Fibroblast of the aortic adventitia (primary cell): Measurements from ENCODE around the gene KIF2A. TPM values are rescaled to one million over a fixed set of nuclear protein-coding genes. Genes with fewer than 3 reads are reported as not detected.

ENCODE experiments used
- DNase-seq: peaks from one replicate; pipeline ENCODE4 v3.0.0-alpha.2; 2010; ENCODE audit warnings: low read depth
- H3K4me3 ChIP-seq: 2 replicates; pipeline ENCODE4 v1.5.1; 2011; ENCODE audit warnings: low read depth, mild to moderate bottlenecking, control low read depth, low read length, moderate library complexity
- total RNA-seq: library from RNA; depleted of rRNA; stranded (reverse); fragments of >200 nt; gene quantifications from 2 replicates; pipeline ENCODE4 v1.2.3, GENCODE V29; 2012; ENCODE audit warnings: low replicate concordance
- TF ChIP-seq, protein P1 (sequence below): IDR thresholded peaks from 2 replicates; pipeline ENCODE4 v1.5.1; 2011; ENCODE audit warnings: mild to moderate bottlenecking, low read length, control low read depth, inconsistent platforms; ENCODE audit not compliant: insufficient read depth

KIF2A gene
- total RNA-seq, 1 donor: 72.4 TPM

DNA sequence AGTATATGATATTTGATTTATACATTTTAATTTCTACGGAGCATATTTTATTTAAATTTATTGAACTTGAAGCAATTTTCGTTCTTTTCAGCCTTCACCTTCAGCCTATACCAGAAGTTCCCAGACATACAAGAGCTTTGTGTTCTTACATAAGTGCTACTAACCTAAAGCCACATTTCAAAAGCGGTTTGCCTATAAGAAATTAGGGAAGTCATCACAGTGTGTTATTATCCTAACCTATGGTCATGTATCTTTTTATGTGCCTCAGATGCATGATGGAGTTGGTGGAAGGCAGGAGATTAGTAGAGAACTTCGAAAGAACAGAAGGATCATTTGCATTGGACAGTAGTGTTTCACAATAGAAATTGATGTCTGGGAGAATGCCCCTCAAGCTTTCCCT, 3.1 kb downstream of the KIF2A start:
- no peak overlapping the region for H3K4me3 ChIP-seq
- no peak for DNase-seq
- TF ChIP-seq, protein P1, sequence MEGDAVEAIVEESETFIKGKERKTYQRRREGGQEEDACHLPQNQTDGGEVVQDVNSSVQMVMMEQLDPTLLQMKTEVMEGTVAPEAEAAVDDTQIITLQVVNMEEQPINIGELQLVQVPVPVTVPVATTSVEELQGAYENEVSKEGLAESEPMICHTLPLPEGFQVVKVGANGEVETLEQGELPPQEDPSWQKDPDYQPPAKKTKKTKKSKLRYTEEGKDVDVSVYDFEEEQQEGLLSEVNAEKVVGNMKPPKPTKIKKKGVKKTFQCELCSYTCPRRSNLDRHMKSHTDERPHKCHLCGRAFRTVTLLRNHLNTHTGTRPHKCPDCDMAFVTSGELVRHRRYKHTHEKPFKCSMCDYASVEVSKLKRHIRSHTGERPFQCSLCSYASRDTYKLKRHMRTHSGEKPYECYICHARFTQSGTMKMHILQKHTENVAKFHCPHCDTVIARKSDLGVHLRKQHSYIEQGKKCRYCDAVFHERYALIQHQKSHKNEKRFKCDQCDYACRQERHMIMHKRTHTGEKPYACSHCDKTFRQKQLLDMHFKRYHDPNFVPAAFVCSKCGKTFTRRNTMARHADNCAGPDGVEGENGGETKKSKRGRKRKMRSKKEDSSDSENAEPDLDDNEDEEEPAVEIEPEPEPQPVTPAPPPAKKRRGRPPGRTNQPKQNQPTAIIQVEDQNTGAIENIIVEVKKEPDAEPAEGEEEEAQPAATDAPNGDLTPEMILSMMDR: no peak

DNA sequence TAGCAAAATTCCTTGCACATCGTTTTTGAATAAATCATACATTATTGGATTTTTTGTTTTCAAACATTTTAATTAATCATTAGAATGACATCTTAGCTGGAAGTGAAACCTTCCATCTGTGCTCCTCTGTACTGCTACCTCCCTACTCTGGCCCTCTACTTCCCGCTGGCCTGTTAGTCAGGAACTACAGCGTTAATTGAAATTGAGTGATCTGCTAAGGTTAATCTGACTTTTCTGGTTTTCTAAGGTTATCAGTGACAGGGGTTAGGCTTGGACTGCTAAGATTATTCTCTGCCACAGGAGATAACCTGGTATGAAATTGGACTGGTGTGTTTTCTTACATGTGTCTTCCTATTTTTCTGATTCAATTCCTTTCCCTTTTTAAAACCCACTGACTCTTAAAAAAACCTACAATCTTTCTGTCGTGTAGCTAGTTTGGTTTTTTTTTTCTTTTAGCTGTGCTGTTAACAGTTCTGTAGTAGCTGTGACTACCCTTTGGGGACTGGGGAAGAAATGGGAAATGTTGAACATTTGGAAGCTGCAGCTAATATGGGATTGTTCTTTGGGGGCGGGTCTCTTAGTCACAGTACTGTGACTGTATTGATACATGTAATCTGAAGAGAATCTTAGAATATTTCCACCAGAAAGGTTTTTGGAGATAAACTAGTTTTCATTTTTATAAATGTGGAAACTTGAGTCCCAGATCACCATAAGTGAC, 4.6 kb downstream of the KIF2A start:
- TF ChIP-seq, protein P1: no peak
- no peak overlapping the region for H3K4me3 ChIP-seq
- no peak for DNase-seq

DNA sequence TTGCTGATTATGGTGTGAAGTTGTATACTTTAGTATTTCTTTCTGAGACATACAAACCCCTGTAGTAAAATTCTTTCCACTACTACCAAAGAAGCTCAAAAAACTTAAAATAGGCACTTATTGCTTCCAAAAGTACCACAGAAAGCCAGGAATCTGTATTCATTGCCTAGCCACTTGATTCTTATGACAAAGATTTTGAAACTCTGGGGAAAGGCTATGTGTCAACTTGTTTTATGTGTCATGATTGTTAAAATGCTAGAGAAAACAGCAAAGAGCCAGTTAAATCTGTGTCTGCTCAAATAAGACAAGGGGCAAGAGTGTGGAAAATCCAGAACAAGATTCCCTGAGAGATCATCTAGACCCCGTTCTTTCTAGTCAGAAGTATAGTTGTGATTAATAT, 6.0 kb downstream of the KIF2A start:
- DNase-seq: no peak

DNA sequence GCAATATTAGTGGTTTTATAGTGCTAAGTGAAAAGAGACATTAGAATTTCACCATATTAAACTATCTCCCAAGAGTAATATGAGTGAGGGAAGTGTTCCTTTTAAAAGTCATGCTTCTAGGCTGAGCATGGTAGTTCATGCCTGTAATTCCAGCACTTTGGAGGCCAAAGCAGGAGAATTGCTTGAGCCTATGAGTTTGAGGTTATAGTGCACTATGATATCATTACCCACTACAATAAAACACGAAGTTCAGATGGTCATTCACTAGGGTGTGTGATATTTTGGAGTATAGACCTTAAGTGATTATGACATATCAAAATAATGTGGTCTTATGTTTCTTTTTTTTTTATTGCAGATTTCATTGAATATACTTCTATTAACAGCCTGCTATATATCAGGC, 6.7 kb downstream of the KIF2A start:
- TF ChIP-seq, protein P1: no peak
- no peak for DNase-seq
- H3K4me3 ChIP-seq: no peak overlapping the region

More for the DNA sequence above, 6.0 kb downstream of the KIF2A start:
- TF ChIP-seq, protein P1: no peak
- no peak overlapping the region for H3K4me3 ChIP-seq

DNA sequence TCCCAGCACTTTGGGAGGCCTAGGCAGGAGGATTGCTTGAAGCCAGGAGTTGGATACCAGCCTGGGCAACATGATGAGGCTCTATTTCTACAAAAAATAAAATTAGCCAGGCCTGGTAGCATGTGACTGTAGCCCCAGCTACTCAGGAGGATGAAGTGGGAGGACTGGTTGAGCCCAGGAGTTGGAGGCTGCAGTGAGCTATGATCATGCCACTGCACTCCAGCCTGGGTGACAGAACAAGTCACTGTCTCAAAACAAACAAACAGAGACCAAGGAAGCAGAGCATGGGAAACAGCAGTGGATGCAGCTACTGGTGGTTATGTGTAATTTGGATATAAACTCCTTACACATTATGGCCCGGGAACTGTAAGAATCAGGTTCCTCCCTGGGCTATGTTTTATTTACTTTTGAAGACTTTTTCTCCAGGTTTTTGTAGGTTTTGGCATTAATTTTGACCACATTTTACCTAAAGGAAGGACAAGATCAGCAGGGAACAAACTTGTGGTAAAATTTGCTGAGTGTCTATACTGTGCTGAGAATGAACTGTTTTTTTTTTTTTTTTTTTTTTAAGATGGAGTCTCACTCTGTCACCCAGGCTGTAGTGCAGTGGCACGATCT, 8.3 kb downstream of the KIF2A start:
- TF ChIP-seq, protein P1: no peak
- no peak for DNase-seq
- no peak overlapping the region for H3K4me3 ChIP-seq

DNA sequence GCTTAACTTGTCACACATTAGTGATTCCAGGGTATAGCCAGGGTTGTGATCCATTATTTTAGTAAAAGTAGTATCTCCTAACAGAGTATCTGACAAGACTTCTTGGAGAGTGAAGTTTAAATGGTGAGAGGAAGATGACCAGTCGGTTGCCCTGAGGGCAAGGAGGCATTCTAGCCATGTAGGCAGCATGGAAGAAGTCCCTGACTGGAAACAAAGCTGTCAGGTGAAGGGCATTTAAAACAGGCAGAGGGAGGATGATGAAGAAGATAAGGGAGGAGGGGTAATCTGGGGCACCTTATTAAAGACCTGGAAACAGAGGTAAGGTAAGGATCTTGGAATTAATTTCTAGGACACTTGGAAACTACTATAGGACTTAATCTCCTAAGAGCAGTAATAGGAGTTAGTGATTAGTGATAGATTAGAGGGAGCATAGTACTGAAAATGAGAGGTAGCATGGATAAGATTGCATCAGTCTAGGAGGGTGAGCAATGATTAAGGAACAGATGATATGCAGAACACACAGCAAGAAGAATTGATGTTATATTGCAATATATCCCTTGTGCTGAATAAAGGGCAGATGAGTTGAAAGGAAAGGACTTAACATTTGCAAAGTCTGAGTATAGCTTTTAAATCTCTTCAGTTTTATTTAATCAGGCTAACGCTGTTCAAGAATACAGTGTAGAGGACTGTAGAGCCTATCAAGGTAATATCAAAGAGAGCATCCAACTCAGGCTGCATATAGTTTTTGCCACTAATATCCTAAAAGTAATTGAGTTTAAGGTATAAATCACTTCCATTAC, 9.6 kb downstream of the KIF2A start:
- TF ChIP-seq, protein P1: no peak
- peak; percentile 46 for DNase-seq
- H3K4me3 ChIP-seq: no peak overlapping the region
